ENCODE measurements around the gene PDCD1. TPM values are rescaled to one million over a fixed set of nuclear protein-coding genes. Genes with fewer than 3 reads are reported as not detected.

PDCD1 gene
- total RNA-seq, 2 experiments from 2014 or later, result 9.5 to 11.4 TPM

DNA sequence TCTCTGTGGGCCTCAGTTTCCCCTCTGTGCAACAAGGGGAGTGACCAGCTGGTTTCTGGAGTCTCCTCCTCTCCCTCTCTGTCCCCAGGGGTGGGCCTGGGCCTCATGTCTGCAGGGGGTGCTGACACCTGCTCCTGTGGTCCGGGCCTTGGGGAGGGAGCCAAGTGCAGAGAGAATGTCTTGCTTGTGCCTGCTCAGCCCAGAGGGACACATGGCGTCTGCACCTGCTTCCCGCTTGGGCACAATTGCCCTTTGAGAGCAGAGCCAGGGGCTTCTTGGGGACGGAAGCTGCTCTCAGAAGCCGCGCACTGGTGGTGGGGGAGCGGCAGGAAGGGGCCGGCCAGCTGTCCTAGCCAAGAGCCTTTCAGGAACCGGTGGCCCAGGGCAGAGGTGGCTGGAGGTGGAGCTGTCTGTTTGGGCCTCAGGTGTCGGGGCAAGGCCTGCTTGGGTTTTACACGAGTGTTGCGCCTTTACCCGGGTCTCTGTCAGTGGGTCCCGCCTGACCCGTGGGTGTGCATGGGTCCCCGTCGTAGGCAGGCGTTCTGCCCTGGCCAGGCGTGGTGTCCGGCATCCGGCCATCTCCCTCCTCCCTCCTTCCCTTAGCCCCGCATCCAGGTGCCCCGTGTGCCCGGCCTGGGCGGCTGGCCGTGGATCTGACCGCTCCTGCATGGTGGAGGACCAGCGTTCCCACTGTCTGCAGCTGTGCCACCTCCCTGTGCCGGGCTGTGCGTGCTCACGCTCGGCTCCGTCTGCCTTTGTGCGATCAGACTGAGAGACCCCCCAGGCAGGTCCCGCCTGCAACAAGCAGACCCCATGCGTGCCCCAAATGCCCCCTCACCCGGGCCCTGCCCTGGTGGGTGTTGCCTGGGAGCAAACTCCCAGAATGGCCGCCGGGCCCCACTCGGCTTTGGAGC lies 45.7 kb downstream of the PDCD1 start:
- TF ChIP-seq CTCF (IDR thresholded peaks at IDR 0.05), result no peak
- Histone ChIP-seq H3K27ac (ENCODE audit: low read depth in 1 of 2, low read length in 2 of 2) (no peak overlapping the region), H3K27me3 (ENCODE audit: control insufficient read depth in 1 of 2, insufficient read depth in 2 of 2, low read length in 2 of 2) (no peaks in the 10 kb centered on the region), H3K9me3 (ENCODE audit: control insufficient read depth in 1 of 2, insufficient read depth in 1 of 2, low read length in 2 of 2) (no peaks in the 10 kb centered on the region), H3K4me3 (ENCODE audit: low read length) (no peak overlapping the region), H3K4me1 (ENCODE audit: insufficient read depth, low read length) (peaks cover 28% of the 10 kb centered on the region), H3K36me3 (ENCODE audit: insufficient read depth, low read length) (no peaks in the 10 kb centered on the region)
- intact Hi-C loops (cut with DNase I, micrococcal nuclease), result loop anchor here in 1 of 2 experiments (10.0 kb wide), 1 partner anchor 52 kb away; the partner anchor contains the start of gene RTP5
- Mint-ChIP-seq H3K4me3 (no peak overlapping the region), H3K36me3 (ENCODE audit: low read depth) (no peaks in the 10 kb centered on the region), H3K9me3 (no peaks in the 10 kb centered on the region), H3K27ac (peak overlapping the region; percentile 44), H3K27me3 (peaks cover 11% of the 10 kb centered on the region), H3K4me1 (ENCODE audit: low read depth) (peaks cover 10% of the 10 kb centered on the region)
- ATAC-seq (ENCODE audit: poor library complexity) (no peak), DNase-seq (peak in 1 of 14 experiments; percentile 30)
- ChIA-PET CTCF (no interaction called here), POLR2A (no interaction called here)

- Mint-ChIP-seq H3K4me1 (ENCODE audit: low read depth) (peaks cover 5% of the 10 kb centered on the region), H3K27ac (no peak overlapping the region), H3K36me3 (ENCODE audit: low read depth) (no peaks in the 10 kb centered on the region), H3K4me3 (no peak overlapping the region), H3K9me3 (no peaks in the 10 kb centered on the region), H3K27me3 (peaks cover 11% of the 10 kb centered on the region)
- Histone ChIP-seq H3K4me1 (ENCODE audit: insufficient read depth, low read length) (peaks cover 22% of the 10 kb centered on the region), H3K36me3 (ENCODE audit: insufficient read depth, low read length) (no peaks in the 10 kb centered on the region), H3K9me3 (ENCODE audit: control insufficient read depth in 1 of 2, insufficient read depth in 1 of 2, low read length in 2 of 2) (no peaks in the 10 kb centered on the region), H3K27ac (ENCODE audit: low read depth in 1 of 2, low read length in 2 of 2) (no peak overlapping the region), H3K4me3 (ENCODE audit: low read length) (no peak overlapping the region), H3K27me3 (ENCODE audit: control insufficient read depth in 1 of 2, insufficient read depth in 2 of 2, low read length in 2 of 2) (no peaks in the 10 kb centered on the region)
- ChIA-PET POLR2A (no interaction called here), CTCF (no interaction called here)
- DNase-seq (no peak), ATAC-seq (ENCODE audit: poor library complexity) (no peak)
- no peak for TF ChIP-seq CTCF (IDR thresholded peaks at IDR 0.05)
- intact Hi-C loops (cut with DNase I, micrococcal nuclease), result loop anchor here in 1 of 2 experiments (10.0 kb wide), 1 partner anchor 53 kb away; the partner anchor contains the start of gene RTP5
These were observed 46.6 kb downstream of the PDCD1 start for GRCh38 chr2:241811952-241812729.

DNA sequence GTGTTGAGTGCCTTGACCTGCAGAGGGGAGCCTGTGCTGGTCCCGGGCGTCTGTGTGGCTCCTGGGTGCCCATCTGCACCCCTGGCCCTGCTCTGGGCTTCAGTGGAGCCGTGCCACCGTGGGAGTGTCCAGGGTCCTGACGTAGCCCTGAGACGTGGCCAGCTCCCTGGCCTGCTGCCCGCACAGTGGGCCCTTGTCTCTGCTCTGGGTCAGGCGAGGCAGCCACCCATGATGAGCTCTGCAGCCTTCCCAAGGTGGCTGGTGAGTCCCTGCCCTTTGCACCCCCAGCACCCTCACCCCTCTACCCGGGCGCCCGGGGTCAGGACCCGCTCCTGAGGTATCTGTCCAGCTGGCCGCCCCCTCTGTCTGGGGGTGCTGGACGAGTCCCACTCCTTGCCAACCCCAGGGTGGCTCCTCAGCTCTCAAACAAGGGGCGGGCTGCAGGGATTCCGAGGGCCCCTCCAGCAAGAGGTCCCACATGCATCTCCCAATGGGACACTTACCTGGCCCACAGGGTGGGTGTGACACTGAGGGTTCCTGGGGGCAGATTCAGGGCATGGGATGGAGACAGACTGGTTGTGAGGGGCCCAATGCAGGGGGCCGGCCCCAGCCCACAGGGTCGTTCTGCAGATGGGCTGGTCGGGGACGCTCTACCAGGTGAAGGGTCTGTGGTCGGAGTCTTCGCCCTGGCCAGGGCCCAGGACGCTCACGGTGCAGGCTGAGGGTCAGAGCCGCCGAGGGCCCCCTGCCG lies 47.3 kb downstream of the PDCD1 start:
- DNase-seq (no peak), ATAC-seq (ENCODE audit: poor library complexity) (no peak)
- Mint-ChIP-seq H3K27ac (no peak overlapping the region), H3K36me3 (ENCODE audit: low read depth) (no peaks in the 10 kb centered on the region), H3K4me3 (no peak overlapping the region), H3K9me3 (no peaks in the 10 kb centered on the region), H3K27me3 (peaks cover 11% of the 10 kb centered on the region), H3K4me1 (ENCODE audit: low read depth) (peaks cover 5% of the 10 kb centered on the region)
- Histone ChIP-seq H3K4me3 (ENCODE audit: low read length) (no peak overlapping the region), H3K36me3 (ENCODE audit: insufficient read depth, low read length) (no peaks in the 10 kb centered on the region), H3K4me1 (ENCODE audit: insufficient read depth, low read length) (peaks cover 15% of the 10 kb centered on the region), H3K9me3 (ENCODE audit: control insufficient read depth in 1 of 2, insufficient read depth in 1 of 2, low read length in 2 of 2) (no peaks in the 10 kb centered on the region), H3K27ac (ENCODE audit: low read depth in 1 of 2, low read length in 2 of 2) (no peak overlapping the region), H3K27me3 (ENCODE audit: control insufficient read depth in 1 of 2, insufficient read depth in 2 of 2, low read length in 2 of 2) (no peaks in the 10 kb centered on the region)
- ChIA-PET POLR2A (no interaction called here), CTCF (no interaction called here)
- TF ChIP-seq CTCF (IDR thresholded peaks at IDR 0.05), result no peak
- intact Hi-C loops (cut with DNase I, micrococcal nuclease), result loop anchor here in 1 of 2 experiments (10.0 kb wide), 1 partner anchor 53 kb away; the partner anchor contains the start of gene RTP5
